Panc1 (cell line): Measurements from ENCODE around the gene THSD8. TPM values are rescaled to one million over a fixed set of nuclear protein-coding genes. Genes with fewer than 3 reads are reported as not detected.

Experiments
- ATAC-seq: fragments of 200-7000 bp; cut with Tn5 transposase; 2 replicates; pipeline ENCODE4 v1.9.1; 2020; ENCODE audit warnings: mild to moderate bottlenecking, moderate library complexity
- BruUV-seq: library from RNA; stranded (reverse); fragments of 400-500 nt; replicated peaks from 2 replicates; lab custom pipeline; 2021; lab: Mats Ljungman, UMichigan
- CTCF ChIA-PET: fragments of 300-600 bp; sonication (Branson Sonifier 250); formaldehyde crosslinking; loops from one replicate; lab custom pipeline; 2022; ENCODE audit warnings: antibody characterized with exemption; lab: Charles Lee
- POLR2A ChIA-PET: fragments of 300-600 bp; sonication (Branson Sonifier 250); formaldehyde crosslinking; loops from one replicate; lab custom pipeline; 2022; ENCODE audit warnings: antibody characterized with exemption; lab: Charles Lee
- DNase-seq: peaks from one replicate; pipeline ENCODE4 v3.0.0-alpha.2; 2010; ENCODE audit warnings: low read depth, low spot score
- H3K27ac ChIP-seq: 2 replicates; pipeline ENCODE4 v1.5.1; 2011; ENCODE audit warnings: mild to moderate bottlenecking, low read length, inconsistent platforms
- H3K27me3 ChIP-seq: fragments of 200-500 bp; sonication (Bioruptor generic); 2 replicates; pipeline ENCODE4 v1.6.0; 2014; ENCODE audit warnings: low read length, inconsistent platforms; ENCODE audit not compliant: control insufficient read depth, insufficient read depth
- H3K36me3 ChIP-seq: fragments of 200-500 bp; sonication (Bioruptor generic); 2 replicates; pipeline ENCODE4 v1.5.1; 2014; ENCODE audit warnings: inconsistent platforms, mild to moderate bottlenecking, low read length, moderate library complexity; ENCODE audit not compliant: control insufficient read depth, insufficient read depth
- H3K4me1 ChIP-seq: 2 replicates; pipeline ENCODE4 v1.5.1; 2011; ENCODE audit warnings: inconsistent platforms, mild to moderate bottlenecking, low read length, moderate library complexity; ENCODE audit not compliant: control insufficient read depth, insufficient read depth
- H3K4me3 ChIP-seq, 2 experiments: 2 replicates each; pipeline ENCODE4 v1.5.1; 2011 to 2012; ENCODE audit warnings: low read depth in 2 of 2, low read length in 2 of 2, mild to moderate bottlenecking in 2 of 2, inconsistent platforms in 1 of 2, moderate library complexity in 1 of 2
- H3K9me3 ChIP-seq: fragments of 200-500 bp; sonication (Bioruptor generic); 2 replicates; pipeline ENCODE4 v1.5.1; 2014; ENCODE audit warnings: low read depth, mild to moderate bottlenecking, inconsistent platforms, low read length, moderate library complexity; ENCODE audit not compliant: control insufficient read depth, insufficient read depth
- POLR2AphosphoS5 ChIP-seq: IDR thresholded peaks from 2 replicates; pipeline ENCODE4 v1.6.1; 2012; ENCODE audit warnings: mild to moderate bottlenecking, low read depth, low read length, moderate library complexity
- SIN3A ChIP-seq: IDR thresholded peaks from 2 replicates; pipeline ENCODE4 v1.6.1; 2012; ENCODE audit warnings: low read depth, mild to moderate bottlenecking, low read length, moderate library complexity, borderline replicate concordance; ENCODE audit not compliant: insufficient read depth
- TCF7L2 ChIP-seq: IDR thresholded peaks from 2 replicates; pipeline ENCODE4 v1.6.1; 2011; ENCODE audit warnings: mild to moderate bottlenecking, low read depth, low read length, inconsistent platforms
- in situ Hi-C: cut with HindIII; loops from 2 replicates; pipeline ENCODE4 v1.10.0; 2016; ENCODE audit warnings: low sequenced_read_pairs, low pct_unique_long_range_greater_than_20kb
- intact Hi-C: fragments of 100-400 bp; cut with micrococcal nuclease; formaldehyde crosslinking; loops from one replicate; pipeline ENCODE4 v1.10.0; 2022; ENCODE audit not compliant: unreplicated experiment
- total RNA-seq: library from RNA; stranded (reverse); gene quantifications from one replicate; pipeline ENCODE4 v1.2.1, GENCODE V29; 2021; ENCODE audit not compliant: unreplicated experiment
- TF ChIP-seq, protein P1 (sequence below): fragments of 450-650 bp; IDR thresholded peaks from 2 replicates; pipeline ENCODE4 v1.5.1; 2017; ENCODE audit warnings: mild to moderate bottlenecking
- TF ChIP-seq, protein P2 (sequence below), 2 experiments: IDR thresholded peaks; 2 replicates each; pipeline ENCODE4 v1.6.1; 2011 to 2012; ENCODE audit warnings: low read depth in 2 of 2, control low read depth in 1 of 2, low read length in 1 of 2, mild to moderate bottlenecking in 1 of 2, moderate library complexity in 1 of 2; ENCODE audit not compliant: insufficient read depth in 1 of 2

Gene THSD8
- total RNA-seq, 1 experiment from 2014 or later = 24.8 TPM

DNA sequence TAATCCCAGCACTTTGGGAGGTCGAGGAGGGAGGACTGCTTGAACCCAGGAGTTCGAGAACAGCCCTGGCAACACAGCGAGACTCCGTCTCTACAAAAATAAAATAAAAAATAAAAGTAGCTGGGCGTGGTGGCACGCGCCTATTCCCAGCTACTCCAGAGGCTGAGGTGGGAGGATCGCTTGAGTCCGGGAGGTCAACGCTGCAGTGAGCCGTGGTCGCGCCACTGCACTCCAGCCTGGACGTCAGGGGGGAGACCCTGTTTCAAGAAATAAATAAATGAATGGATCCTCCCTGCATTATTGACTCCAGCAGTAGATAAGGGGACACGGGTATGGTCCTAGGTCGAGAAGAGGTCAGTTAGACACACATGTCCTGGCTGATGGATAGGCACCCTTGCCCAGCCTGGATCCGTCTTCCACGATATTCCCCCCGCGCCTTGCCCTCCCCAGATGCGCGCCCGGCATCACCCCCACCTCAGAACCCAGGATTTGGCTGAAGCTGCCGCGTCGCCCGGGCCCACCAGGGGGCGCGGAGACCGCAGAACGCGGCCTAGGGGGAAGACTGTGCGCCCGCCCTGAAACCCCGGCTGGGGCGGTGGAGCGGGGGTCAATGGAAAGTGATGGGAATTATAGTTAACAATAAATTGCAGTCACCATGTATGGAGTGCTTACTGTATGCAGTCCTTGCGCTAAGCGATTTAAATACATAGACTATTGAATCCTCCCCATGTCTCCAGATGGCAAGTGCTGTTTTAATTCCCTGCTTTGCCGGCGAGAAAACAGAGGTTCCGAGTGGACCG, 24.5 kb upstream of the THSD8 start:
- ATAC-seq (peak; percentile 73), DNase-seq (no peak)
- peak overlapping the region; percentile 53 to 81 for H3K4me3 ChIP-seq
- peak overlapping the region; percentile 87 for H3K27ac ChIP-seq
- H3K9me3 ChIP-seq = no peaks in the 10 kb centered on the region
- no TSS peak for BruUV-seq
- in situ Hi-C loops (no loop called here), intact Hi-C loops (no loop called here)
- TF ChIP-seq TCF7L2 (no peak), SIN3A (0 out of 2 replicates have a peak, but pooled peaks have one; percentile 39), POLR2AphosphoS5 (no peak)
- TF ChIP-seq, protein P1, sequence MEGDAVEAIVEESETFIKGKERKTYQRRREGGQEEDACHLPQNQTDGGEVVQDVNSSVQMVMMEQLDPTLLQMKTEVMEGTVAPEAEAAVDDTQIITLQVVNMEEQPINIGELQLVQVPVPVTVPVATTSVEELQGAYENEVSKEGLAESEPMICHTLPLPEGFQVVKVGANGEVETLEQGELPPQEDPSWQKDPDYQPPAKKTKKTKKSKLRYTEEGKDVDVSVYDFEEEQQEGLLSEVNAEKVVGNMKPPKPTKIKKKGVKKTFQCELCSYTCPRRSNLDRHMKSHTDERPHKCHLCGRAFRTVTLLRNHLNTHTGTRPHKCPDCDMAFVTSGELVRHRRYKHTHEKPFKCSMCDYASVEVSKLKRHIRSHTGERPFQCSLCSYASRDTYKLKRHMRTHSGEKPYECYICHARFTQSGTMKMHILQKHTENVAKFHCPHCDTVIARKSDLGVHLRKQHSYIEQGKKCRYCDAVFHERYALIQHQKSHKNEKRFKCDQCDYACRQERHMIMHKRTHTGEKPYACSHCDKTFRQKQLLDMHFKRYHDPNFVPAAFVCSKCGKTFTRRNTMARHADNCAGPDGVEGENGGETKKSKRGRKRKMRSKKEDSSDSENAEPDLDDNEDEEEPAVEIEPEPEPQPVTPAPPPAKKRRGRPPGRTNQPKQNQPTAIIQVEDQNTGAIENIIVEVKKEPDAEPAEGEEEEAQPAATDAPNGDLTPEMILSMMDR = peak; percentile 94
- TF ChIP-seq, protein P2, sequence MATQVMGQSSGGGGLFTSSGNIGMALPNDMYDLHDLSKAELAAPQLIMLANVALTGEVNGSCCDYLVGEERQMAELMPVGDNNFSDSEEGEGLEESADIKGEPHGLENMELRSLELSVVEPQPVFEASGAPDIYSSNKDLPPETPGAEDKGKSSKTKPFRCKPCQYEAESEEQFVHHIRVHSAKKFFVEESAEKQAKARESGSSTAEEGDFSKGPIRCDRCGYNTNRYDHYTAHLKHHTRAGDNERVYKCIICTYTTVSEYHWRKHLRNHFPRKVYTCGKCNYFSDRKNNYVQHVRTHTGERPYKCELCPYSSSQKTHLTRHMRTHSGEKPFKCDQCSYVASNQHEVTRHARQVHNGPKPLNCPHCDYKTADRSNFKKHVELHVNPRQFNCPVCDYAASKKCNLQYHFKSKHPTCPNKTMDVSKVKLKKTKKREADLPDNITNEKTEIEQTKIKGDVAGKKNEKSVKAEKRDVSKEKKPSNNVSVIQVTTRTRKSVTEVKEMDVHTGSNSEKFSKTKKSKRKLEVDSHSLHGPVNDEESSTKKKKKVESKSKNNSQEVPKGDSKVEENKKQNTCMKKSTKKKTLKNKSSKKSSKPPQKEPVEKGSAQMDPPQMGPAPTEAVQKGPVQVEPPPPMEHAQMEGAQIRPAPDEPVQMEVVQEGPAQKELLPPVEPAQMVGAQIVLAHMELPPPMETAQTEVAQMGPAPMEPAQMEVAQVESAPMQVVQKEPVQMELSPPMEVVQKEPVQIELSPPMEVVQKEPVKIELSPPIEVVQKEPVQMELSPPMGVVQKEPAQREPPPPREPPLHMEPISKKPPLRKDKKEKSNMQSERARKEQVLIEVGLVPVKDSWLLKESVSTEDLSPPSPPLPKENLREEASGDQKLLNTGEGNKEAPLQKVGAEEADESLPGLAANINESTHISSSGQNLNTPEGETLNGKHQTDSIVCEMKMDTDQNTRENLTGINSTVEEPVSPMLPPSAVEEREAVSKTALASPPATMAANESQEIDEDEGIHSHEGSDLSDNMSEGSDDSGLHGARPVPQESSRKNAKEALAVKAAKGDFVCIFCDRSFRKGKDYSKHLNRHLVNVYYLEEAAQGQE (IDR thresholded peaks at IDR 0.05; ENCODE audit: insufficient read depth in 1 of 2, low read depth in 2 of 2, low read length in 1 of 2) = no peak
- POLR2A ChIA-PET = interaction anchor here (2.7 kb wide), 1 partner anchor 15 kb away, joined by 16 read pairs; the partner anchor contains the start of gene JUNB
- no peaks in the 10 kb centered on the region for H3K36me3 ChIP-seq
- peaks cover 16% of the 10 kb centered on the region for H3K4me1 ChIP-seq
- CTCF ChIA-PET = interaction anchor here (0.6 to 3.3 kb wide), 7 partner anchors 10 to 163 kb away, joined by 3 to 23 read pairs (median 4); partner anchors contain the start of gene JUNB
- H3K27me3 ChIP-seq = no peaks in the 10 kb centered on the region

DNA sequence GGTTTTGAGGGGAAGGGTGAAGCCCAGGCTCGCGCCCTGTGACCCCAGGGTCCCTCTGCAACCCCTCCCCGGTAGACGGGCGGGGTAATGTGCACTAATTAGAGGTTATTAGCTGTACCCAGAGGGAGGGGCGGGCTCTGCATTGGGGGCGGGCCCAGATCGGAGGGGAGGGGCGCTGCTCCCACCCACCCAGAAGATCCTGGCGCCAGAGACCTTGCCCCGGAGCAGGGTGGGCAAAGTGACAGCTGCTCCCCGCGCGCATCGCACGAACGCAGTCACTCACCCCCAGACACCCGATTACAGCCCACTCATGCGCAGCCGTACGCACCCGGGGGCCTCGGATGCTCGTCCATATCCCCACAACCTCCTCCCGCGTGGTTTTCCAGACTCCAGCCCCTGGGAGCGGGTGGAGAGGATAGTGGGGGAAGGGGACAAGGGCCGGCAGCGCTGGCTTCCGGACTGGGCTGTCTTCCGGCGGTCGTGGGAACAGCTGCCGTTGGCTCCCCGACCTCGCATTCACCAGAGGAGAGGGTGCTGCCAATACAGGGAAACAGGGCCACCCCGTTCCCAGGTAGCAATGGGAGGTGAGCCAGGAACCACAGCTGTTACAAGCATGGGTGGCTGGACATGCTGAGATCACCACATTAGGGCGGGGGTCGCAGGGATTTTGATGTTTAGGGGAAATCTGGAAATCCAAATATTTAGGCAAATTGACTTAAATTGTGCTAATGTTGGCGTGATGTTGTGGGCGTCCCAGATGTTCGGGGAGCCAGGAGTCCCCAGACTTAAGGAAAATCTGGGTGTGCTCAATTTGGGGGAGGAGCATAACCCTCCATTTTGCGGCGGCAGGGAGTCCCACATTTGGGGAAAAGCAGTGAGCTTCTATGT, 23.6 kb upstream of the THSD8 start:
- BruUV-seq = no TSS peak
- Histone ChIP-seq H3K36me3 (no peaks in the 10 kb centered on the region), H3K27me3 (no peaks in the 10 kb centered on the region), H3K9me3 (no peaks in the 10 kb centered on the region), H3K4me3 (peak overlapping the region; percentile 53 to 81), H3K4me1 (peaks cover 16% of the 10 kb centered on the region), H3K27ac (peak overlapping the region; percentile 87)
- DNase-seq (no peak), ATAC-seq (peak; percentile 61)
- intact Hi-C loops = no loop called here
- in situ Hi-C loops = no loop called here
- TF ChIP-seq, protein P1 = no peak
- TF ChIP-seq TCF7L2 (no peak), SIN3A (0 out of 2 replicates have a peak, but pooled peaks have one; percentile 9), POLR2AphosphoS5 (no peak)
- TF ChIP-seq, protein P2 (IDR thresholded peaks at IDR 0.05; ENCODE audit: insufficient read depth in 1 of 2, low read depth in 2 of 2, low read length in 1 of 2) = no peak
- CTCF ChIA-PET = interaction anchor here (1.5 to 3.3 kb wide), 4 partner anchors 9 to 17 kb away, joined by 3 to 23 read pairs (median 4); partner anchors contain the start of gene JUNB
- POLR2A ChIA-PET = interaction anchor here (0.5 to 2.7 kb wide), 3 partner anchors 11 to 141 kb away, joined by 3 to 16 read pairs (median 3); partner anchors contain the start of gene JUNB
